KBM-7 (cell line): Measurements from ENCODE around the gene STAP1.
"Not testable (repeated sequence)": the region's sequence is repeated elsewhere in the genome, so short reads cannot be mapped to it uniquely, and the experiment has no call there.

Experiments used
- DNase-seq: peaks from one replicate; pipeline ENCODE4 v3.0.0-alpha.2; 2015
- in situ Hi-C: fragments of 300-500 bp; cut with MboI; formaldehyde crosslinking; loops from 2 replicates; pipeline ENCODE4 v1.14.3; 2020; ENCODE audit warnings: low sequenced_read_pairs, low pct_unique_long_range_greater_than_20kb, mixed read lengths

STAP1 gene

GRCh38 chr4:67603310-67604028 lies 44.9 kb downstream of the STAP1 start:
- no peak for DNase-seq
- in situ Hi-C loops: no loop called here

- no peak for DNase-seq
- in situ Hi-C loops: no loop called here
Observed at GRCh38 chr4:67604029-67604381, 45.5 kb downstream of the STAP1 start.

- no peak for DNase-seq
- in situ Hi-C loops: no loop called here
Observed at GRCh38 chr4:67604749-67605148, 46.2 kb downstream of the STAP1 start.

GRCh38 chr4:67608027-67608426 lies 49.5 kb downstream of the STAP1 start:
- in situ Hi-C loops: no loop called here
- DNase-seq: no peak

- DNase-seq: no peak
- in situ Hi-C loops: no loop called here
Observed at GRCh38 chr4:67614186-67614585, 55.7 kb downstream of the STAP1 start.

GRCh38 chr4:67615119-67615518 lies 56.6 kb downstream of the STAP1 start:
- peak; percentile 24 for DNase-seq
- in situ Hi-C loops: no loop called here

GRCh38 chr4:67616478-67616877 lies 58.0 kb downstream of the STAP1 start:
- in situ Hi-C loops: no loop called here

GRCh38 chr4:67624939-67625338 lies 66.4 kb downstream of the STAP1 start:
- DNase-seq: no peak
- in situ Hi-C loops: no loop called here

More at GRCh38 chr4:67616478-67616877, 58.0 kb downstream of the STAP1 start:
- no peak for DNase-seq

- DNase-seq: peak; percentile 23
- in situ Hi-C loops: no loop called here
Observed at GRCh38 chr4:67632492-67632891, 74.0 kb downstream of the STAP1 start.

- DNase-seq: no peak
- in situ Hi-C loops: no loop called here
Observed at GRCh38 chr4:67634741-67635140, 76.2 kb downstream of the STAP1 start.

- in situ Hi-C loops: no loop called here
- no peak for DNase-seq
Observed at GRCh38 chr4:67635331-67635730, 76.8 kb downstream of the STAP1 start.

- in situ Hi-C loops, DNase-seq: not testable (repeated sequence)
Observed at GRCh38 chr4:67636978-67637377, 78.5 kb downstream of the STAP1 start.

GRCh38 chr4:67638136-67638535 lies 79.6 kb downstream of the STAP1 start:
- in situ Hi-C loops: no loop called here

GRCh38 chr4:67651536-67651935 lies 93.0 kb downstream of the STAP1 start:
- in situ Hi-C loops: no loop called here
- no peak for DNase-seq

More at GRCh38 chr4:67638136-67638535, 79.6 kb downstream of the STAP1 start:
- peak; percentile 82 for DNase-seq
